GM15510 (cell line): Measurements from ENCODE around the gene SCMH1.

Source experiments
- POLR2A ChIP-seq: IDR thresholded peaks from 3 replicates; pipeline ENCODE4 v1.6.1; 2011; ENCODE audit warnings: borderline replicate concordance; ENCODE audit not compliant: insufficient read length; ENCODE audit errors: extremely low read depth

Gene SCMH1

DNA sequence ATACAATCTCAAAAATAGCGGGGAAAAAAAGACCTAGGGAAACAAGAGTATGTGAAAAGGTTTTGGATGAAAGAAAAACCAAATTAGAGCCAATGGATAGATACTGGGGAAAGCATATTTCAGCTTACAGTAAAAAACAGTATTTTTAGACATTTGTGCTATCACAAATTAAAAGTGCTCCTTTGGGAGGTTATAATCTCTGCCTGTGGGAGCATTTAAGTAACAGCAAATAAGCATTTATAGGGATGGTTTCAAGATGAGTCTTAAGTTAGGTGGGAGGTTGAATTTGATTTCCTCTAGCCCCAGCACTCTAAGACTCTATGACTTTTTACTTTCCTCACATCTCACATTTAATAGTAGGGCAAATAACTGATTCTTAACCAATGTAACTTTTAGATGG is 141.0 kb downstream of the SCMH1 start:
- TF ChIP-seq POLR2A: no peak

DNA sequence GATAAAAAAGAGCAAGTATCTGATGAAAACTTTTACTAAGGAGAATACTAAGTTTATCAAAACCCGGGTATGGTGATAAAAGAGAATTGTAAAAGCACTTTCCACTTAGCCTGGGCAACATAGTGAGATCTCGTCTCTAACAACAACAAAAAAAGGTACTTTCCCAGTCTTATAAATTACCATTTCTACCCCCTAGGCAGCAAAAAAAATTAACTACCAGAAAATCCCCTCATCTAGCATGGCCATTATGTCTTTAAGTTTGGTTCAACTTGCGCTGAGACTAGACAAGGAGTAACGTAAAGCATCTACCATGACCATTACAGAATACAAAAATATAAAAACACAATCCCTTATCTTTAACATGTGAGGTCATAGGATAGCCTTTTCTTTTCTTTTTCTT is 141.9 kb downstream of the SCMH1 start:
- no peak for TF ChIP-seq POLR2A

DNA sequence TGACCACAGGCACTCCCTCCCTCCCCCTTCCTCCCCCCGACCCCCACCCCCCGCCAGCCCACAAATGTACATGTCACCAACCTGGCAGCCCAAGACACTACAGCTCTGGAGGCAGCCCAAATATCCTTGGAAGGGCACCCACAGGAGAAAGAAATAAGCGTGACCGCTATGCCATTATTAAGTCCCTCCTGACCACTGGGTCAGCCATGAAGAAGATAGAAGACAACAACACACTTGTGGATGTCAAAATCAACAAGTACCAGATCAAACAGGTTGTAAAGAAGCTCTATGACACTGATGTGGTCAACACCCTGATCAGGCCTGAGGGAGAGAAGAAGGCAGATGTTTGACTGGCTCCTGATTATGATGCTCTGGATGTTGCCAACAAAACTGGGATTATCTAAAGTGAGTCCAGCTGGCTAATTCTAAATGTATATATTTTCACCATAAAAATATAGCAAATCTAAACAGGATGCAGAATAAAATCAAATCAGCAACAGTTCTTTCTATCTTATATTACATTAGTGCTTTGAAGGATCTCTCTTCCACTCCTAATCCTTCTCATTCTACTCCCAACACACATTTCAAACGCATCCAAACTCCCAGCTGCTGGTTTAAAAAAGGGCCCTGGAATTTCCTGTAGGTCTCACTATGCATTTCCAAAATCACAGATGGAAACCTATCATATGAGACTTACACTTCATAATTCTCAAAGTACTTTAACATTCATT is 143.2 kb downstream of the SCMH1 start:
- no peak for TF ChIP-seq POLR2A

GRCh38 chr1:41097105-41097504 is 145.0 kb downstream of the SCMH1 start:
- no peak for TF ChIP-seq POLR2A

- TF ChIP-seq POLR2A: no peak
These were observed 148.3 kb downstream of the SCMH1 start for GRCh38 chr1:41093826-41094225.

GRCh38 chr1:41086921-41087320 is 155.2 kb downstream of the SCMH1 start:
- no peak for TF ChIP-seq POLR2A

- TF ChIP-seq POLR2A: no peak
These were observed 163.5 kb downstream of the SCMH1 start for GRCh38 chr1:41078616-41079015.

- no peak for TF ChIP-seq POLR2A
These were observed 163.9 kb downstream of the SCMH1 start for GRCh38 chr1:41078193-41078592.

DNA sequence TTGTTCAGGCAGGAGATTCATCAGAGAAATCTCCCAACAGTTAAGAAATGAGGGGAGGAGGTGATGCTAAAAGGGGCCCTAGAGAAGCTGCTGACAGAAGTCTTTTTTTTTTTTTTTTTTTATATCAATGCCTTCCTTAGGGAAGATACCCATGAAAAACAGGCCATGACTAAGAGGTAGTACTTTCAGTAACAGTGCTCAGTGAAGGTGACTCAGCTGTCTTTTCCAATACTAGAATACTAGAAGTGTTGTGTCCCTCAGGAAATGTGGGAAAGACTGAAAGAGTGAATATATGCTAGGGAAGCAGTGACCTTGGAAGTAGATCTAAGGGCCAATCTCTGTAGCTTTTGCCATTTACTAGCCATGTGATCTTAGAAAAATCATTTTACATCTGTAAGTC is 168.1 kb downstream of the SCMH1 start:
- no peak for TF ChIP-seq POLR2A

GRCh38 chr1:41072051-41072450 is 170.1 kb downstream of the SCMH1 start:
- no peak for TF ChIP-seq POLR2A

- no peak for TF ChIP-seq POLR2A
These were observed 185.2 kb downstream of the SCMH1 start for GRCh38 chr1:41056907-41057306.

DNA sequence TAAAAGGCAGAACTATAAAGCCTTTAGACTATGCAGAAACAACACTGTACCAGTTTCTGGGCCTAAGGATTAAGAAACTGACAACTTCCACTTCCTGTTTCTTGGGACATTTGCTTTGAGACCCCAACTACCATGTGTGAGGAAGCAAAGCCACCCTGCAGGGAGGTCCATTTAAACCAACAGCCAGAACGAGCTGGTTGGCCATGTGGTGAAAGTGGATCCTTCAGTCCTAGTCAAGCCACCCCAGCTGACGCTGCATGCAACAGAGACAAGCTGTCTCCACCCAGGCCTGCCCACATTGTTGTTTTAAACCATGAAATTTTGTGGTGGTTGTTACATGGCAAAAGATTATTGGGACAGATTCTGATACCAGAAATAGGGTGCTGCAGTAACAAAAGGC is 188.8 kb downstream of the SCMH1 start:
- TF ChIP-seq POLR2A: no peak

DNA sequence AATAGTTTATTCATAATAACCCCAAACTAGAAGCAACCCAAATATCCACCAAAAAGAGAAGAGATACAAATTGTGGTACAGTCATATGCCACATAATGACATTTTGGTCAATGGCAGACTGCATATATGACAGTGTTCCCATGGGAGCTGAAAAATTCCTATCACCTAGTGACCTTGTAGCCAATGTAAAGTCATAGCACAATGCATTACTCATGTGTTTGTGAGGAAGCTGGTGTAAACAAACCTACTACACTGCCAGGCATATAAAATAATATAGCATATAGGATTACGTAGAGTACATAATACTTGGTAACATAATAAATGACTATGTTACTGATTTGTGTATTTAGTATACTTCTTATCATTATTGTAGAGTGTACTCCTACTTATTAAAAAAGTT is 191.1 kb downstream of the SCMH1 start:
- TF ChIP-seq POLR2A: no peak

DNA sequence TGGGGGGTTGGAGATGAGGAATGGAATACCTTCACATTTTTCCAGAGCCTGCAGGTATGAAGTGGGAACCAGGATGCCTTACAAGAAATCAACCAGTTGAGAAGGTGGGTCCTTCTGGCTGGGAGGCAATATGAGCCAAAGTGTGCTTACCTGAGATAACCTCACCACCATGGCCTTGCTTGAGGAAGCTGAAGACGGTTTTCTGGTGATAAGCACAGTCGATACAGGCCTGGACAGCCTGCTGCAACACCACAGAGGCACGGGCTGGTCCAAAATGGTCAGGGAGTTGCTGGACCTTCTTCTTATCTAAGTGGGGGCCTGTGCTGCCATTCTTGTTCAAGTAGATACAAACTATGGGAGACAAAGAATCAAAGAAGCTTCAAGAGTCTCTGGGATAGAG is 193.6 kb downstream of the SCMH1 start:
- no peak for TF ChIP-seq POLR2A

DNA sequence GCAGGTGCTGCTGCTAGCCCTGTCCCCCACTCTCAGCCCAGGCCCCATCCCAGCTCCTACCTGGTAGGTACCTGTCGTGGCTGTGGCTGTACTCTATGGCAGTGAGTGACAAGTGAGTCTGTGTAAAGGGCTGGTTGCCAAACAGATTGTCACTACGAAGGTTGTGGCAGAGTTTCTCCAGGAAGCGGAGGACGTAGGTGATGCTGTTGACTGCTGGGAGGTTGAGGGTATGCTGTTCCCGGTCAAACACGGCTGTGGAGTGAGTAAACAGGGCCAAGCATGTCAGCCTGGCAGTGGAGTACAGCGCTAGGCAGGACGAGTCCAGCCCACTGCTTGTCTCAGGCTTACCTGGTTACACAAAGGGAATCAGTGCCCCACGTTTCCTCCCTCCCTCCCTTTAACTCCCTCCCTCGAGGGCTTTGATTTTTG is 195.7 kb downstream of the SCMH1 start:
- TF ChIP-seq POLR2A: no peak

- TF ChIP-seq POLR2A: no peak
These were observed 196.4 kb downstream of the SCMH1 start for GRCh38 chr1:41045740-41046139.

- no peak for TF ChIP-seq POLR2A
These were observed 197.9 kb downstream of the SCMH1 start for GRCh38 chr1:41044187-41044586.
